GM21529 (cell line): ENCODE measurements around the gene ANO9.

Experiments used
- ATAC-seq: cut with Tn5 transposase; IDR thresholded peaks from one replicate; pipeline ENCODE4 v1.9.1; 2021; ENCODE audit not compliant: unreplicated experiment

The ANO9 gene

GRCh38 chr11:452916-453527 is 11.2 kb upstream of the ANO9 start:
- ATAC-seq, result no peak

DNA sequence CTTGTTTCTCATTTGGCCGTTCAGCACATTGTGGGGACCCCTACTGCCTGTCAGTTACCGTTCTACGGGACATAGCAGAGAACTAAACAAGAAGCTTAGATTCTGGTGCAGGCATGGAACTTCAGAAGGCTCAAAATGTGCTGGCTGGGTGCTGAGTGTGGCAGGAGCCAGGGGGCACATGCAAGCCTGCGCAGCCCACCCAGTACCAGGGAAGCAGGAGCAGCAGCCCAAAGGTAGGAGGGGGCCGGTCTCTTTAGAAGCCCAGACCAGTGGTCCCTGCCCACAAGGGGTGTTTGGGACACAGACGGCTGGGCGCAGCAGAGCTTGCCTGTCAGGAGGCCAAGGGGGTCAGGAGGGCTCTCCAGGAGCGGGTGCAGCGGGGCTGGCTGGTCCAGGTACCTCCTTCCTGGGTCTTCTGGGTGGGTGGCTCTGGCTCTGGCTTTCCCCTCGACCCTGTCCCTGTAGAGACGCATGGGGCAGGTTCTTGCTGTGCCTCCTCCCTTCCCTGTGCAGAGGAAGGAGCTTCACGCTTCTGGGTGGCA is 10.5 kb upstream of the ANO9 start:
- no peak for ATAC-seq

- no peak for ATAC-seq
Observed at GRCh38 chr11:451738-452137, 9.9 kb upstream of the ANO9 start.

- ATAC-seq, result peak; percentile 5
Observed at GRCh38 chr11:450809-451451, 9.1 kb upstream of the ANO9 start.

GRCh38 chr11:449889-450808 is 8.3 kb upstream of the ANO9 start, which contains the start of gene PTDSS2:
Gene PTDSS2, plus strand, starts transcription at chr11:450279. Its CDS starts 177 bp downstream, at chr11:450456.
- ATAC-seq, result peak; percentile 67

- ATAC-seq, result peak; percentile 50
Observed at GRCh38 chr11:447923-448731, 6.3 kb upstream of the ANO9 start.

- no peak for ATAC-seq
Observed at GRCh38 chr11:446891-447290, 5.1 kb upstream of the ANO9 start.

GRCh38 chr11:445765-446588 is 4.2 kb upstream of the ANO9 start:
- ATAC-seq, result no peak

DNA sequence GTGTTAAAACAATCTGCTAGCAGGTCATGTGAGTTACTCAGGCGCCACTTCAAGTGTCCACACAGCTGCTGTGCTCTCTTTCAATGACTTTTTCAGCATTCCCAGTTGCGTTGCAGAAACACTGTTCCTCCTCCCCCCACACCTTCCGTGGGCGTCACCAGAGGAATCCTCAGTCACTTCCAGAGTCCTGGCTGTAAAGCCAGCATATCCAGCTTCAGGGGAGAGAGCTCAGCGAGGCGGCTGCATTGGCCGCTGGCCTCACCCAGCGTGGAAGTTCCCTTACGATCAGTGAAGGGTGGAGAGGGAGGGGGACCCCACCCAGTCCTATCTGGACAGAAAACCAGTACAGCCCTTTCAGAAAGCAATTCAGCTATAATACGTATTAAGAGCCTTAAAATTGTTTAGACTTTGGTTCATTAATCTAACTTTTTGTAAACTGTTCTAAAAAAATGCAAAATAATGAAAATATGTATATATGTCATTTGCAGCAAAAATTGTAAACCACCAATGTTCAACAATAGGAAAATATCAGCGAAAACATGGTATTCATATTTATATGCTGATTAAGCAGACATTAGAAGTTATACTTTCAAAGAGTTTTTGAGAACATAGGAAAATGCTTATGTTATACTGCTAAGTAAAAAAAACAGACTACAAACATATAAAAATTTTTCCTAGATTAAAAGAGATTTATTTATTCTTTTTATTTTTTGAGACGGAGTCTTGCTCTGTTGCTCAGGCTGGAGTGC is 2.8 kb upstream of the ANO9 start:
- ATAC-seq, result no peak

DNA sequence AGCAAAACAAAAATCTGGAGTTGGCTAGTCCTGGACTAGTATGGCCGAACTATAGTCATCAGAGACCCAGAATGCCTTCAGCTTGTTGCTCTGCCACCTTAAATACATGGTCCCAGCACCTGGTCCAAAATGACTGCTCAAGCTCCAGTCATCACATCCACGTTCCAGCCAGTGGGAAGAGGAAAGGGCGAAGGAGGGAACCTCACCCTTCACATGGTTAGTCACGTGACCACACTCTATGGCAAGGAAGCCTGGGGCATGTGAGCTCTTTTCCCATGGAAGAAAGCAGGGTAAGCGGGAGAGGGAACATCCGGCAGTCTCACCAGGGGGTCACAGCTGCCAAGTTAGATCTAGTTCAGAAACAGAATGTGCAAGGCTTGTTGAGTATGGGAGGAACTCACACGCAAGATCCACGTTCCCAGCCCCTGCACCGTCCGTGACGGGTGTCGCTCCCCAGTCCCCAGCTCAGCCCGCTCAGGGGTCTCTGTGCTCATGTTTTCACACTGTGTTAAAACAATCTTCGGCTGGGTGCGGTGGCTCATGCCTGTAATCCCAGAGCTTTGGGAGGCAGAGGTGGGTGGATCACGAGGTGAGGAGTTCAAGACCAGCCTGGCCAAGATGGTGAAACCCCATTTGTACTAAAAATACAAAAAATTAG is 1.9 kb upstream of the ANO9 start:
- ATAC-seq, result no peak

DNA sequence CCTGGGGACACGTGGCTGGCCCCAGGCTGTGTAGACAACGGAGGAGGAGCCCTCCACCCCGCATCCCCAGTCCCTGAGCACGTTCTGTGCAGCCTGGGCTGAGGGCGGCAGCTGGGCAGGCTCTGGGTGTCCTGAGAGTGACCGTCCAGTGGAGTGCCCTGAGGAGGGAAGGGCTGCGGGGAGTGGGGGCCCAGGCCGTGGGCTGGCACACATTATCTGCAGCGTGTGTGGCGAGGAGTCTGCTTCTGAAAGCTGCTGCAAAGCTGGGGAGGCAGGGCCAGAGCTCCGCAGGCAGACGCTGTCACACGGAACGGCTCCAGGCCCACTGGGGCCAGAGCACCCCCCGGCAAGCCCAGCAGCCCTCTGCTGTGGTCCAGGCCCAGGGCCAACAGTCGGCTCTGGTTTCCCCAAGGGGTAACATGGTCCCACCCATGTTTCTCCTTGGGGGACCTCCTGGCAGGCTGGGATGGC is 835 bp upstream of the ANO9 start:
- ATAC-seq, result no peak

DNA sequence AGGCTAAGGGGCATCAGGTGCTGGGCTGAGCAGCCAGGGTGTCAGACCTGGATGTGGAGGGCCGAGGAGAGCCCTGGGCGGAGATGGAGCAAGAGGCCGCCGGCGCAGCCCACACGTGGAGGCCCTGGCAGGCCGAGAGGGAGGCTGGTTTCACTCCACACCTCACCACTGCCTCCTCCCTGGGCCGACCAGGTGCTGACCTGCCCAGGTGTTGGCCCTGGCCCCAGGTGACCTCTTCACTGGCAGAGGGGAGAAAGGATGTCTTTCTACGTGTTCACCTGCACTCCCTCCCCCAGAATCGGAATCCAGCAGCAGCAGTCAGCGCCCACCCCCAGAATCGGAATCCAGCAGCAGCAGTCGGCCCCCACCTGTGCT is 781 bp downstream of the ANO9 start:
- ATAC-seq, result no peak

- no peak for ATAC-seq
Observed at GRCh38 chr11:440065-441042, 1.5 kb downstream of the ANO9 start.

DNA sequence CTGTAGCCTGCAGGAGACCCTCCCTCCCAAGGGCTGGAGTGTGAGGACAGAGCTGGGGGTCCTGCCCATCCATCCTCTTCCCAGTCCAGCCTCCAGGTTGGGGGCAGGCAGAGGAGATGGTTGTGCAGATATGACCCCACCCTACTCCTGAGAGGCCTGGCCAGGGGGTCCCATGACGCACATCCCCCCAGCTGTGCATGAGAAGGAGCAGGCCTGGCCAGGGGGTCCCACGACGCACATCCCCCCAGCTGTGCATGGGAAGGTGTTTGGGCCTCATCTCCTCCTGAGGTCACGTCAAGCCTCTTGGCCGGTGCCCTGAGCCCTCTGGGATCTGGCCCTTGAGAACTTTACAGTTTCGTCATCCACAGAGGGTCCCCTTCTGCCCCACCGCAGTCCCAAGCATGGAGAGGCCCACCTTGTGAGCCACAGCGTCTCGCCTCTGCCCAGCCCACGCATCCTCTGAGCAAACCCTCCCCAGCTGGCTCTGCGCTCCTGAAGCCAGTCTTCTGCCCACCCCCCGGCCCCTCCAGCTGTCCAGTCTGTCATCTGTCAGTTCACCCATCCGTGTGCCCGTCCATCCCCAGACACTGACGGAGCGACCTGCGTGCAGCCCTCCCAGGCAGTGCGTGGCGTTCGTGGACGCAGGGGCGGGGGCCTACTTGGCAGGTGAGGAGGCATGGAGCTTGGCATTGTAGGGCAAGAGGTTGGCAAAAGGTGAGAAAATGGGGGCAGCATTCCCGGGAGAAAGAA is 2.3 kb downstream of the ANO9 start:
- ATAC-seq, result no peak

DNA sequence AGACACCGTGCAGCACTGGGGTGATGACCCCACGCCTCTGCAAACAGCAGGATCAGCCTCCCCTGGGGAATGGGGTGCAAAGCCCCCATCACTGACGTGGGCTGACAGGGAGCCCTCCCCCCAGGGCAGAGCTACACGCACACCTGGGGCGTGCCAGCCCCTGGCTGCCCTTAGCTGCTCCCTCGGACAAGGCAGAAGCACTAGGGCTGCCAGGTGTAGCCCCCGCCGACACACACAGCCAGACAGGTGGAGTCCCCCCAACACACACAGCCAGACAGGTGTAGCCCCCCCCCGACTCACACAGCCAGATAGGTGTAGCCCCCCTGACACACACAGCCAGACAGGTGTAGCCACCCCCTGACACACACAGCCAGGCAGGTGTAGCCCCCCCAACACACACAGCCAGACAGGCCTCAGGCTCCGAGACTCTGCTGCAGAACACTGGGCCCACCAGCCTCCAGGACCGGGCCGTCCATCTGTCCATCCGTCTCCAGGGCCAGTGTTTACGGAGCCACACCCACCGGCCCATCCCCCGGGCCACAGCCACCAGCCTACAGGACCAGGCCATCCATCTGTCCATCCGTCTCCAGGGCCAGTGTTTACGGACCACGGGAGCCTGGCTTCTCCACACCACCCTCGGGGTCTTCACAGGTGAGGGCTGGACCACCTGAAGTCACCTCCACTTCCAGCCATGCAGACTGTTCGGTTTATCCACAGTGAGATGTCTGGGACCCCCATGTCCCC is 3.5 kb downstream of the ANO9 start:
- no peak for ATAC-seq
